Measurements from ENCODE around the gene FCF1.
A peak's percentile ranks its signal among the peaks of the same experiment; 100 is the strongest.

The FCF1 gene

DNA sequence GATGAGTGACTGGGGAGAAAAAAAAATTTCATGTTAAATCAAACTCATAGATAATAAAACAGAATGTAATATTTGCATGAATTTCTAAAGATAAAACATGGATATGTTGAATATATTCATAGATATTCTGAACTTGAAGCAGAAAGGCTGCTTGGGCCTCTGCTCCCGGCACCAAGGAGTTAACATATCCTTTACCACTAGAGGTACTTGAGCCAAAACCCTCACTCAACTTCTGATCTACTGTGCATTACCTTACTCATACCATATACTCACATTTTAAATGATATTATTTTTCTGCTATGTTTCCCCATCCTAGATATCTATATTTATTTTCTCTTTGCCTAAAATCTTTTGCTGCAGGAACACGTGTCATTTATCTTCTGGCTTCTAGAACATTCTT, 15.0 kb upstream of the FCF1 start:
- H3K27ac ChIP-seq (ENCODE audit: extremely low read depth, low read depth, low read length), result no peak overlapping the region

DNA sequence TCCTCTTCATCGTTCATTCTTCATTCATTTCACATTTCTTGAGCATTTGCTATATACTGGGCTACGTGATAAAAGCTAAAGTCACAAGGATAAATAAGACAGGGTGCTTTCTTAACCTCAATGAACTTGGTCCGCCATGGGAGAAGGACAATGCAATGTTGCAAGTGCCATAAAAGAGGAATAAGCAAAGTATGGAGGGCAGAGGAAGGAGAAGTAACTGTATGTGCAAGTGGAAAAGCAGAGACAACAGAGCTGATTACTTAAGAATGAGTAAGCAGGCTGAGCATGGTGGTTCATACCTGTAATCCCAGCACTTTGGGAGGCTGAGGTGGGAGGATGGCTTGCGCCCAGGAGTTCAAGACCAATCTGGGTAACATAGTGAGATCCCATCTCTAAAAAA, 14.5 kb upstream of the FCF1 start:
- ChIA-PET CTCF (no interaction called here), POLR2A (interaction anchor here (0.6 kb wide), 1 partner anchor 50 kb away, joined by 4 read pairs; no protein-coding TSS in a partner anchor)
- Histone ChIP-seq H3K27ac (ENCODE audit: extremely low read depth, low read depth, low read length) (no peak overlapping the region), H3K36me3 (ENCODE audit: control insufficient read depth in 2 of 2, insufficient read depth in 1 of 2, low read length in 2 of 2) (peaks cover 0 to 6% of the 10 kb centered on the region in 2 experiments; a peak in 2 of 3 replicates), H3K4me1 (ENCODE audit: control insufficient read depth, insufficient read depth, low read length) (no peaks in the 10 kb centered on the region), H3K9me3 (ENCODE audit: control insufficient read depth, insufficient read depth, low read depth, low read length) (no peaks in the 10 kb centered on the region), H3K4me3 (ENCODE audit: low read depth, low read length) (no peak overlapping the region)
- TF ChIP-seq OSR2 (tag by site-specific recombination; IDR thresholded peaks at IDR 0.05) (no peak), ZNF747 (tag by site-specific recombination; IDR thresholded peaks at IDR 0.05) (no peak), ZNF660 (tag by site-specific recombination; IDR thresholded peaks at IDR 0.05) (no peak), ZNF214 (tag by site-specific recombination; IDR thresholded peaks at IDR 0.05; ENCODE audit: borderline replicate concordance) (no peak), ZNF621 (tag by site-specific recombination; IDR thresholded peaks at IDR 0.05) (no peak), ZNF114 (tag by site-specific recombination; IDR thresholded peaks at IDR 0.05) (no peak), MYNN (tag by site-specific recombination; IDR thresholded peaks at IDR 0.05; ENCODE audit: borderline replicate concordance) (no peak), ZNF132 (tag by site-specific recombination; IDR thresholded peaks at IDR 0.05; ENCODE audit: borderline replicate concordance) (no peak), ZNF239 (tag by site-specific recombination; IDR thresholded peaks at IDR 0.05) (no peak), ZNF391 (tag by site-specific recombination; IDR thresholded peaks at IDR 0.05; ENCODE audit: borderline replicate concordance, low read depth) (no peak), SP2 (tag by site-specific recombination; IDR thresholded peaks at IDR 0.05) (no peak), ZNF138 (tag by site-specific recombination; IDR thresholded peaks at IDR 0.05; ENCODE audit: borderline replicate concordance) (no peak), ZSCAN23 (tag by site-specific recombination; IDR thresholded peaks at IDR 0.05) (no peak), ZNF274 (IDR thresholded peaks at IDR 0.05; ENCODE audit: low read length) (no peak), ZNF274 (tag by site-specific recombination; IDR thresholded peaks at IDR 0.05; ENCODE audit: borderline replicate concordance) (no peak)
- TF ChIP-seq, protein P1, sequence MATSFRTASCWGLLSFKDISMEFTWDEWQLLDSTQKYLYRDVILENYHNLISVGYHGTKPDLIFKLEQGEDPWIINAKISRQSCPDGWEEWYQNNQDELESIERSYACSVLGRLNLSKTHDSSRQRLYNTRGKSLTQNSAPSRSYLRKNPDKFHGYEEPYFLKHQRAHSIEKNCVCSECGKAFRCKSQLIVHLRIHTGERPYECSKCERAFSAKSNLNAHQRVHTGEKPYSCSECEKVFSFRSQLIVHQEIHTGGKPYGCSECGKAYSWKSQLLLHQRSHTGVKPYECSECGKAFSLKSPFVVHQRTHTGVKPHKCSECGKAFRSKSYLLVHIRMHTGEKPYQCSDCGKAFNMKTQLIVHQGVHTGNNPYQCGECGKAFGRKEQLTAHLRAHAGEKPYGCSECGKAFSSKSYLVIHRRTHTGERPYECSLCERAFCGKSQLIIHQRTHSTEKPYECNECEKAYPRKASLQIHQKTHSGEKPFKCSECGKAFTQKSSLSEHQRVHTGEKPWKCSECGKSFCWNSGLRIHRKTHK (tag by site-specific recombination; IDR thresholded peaks at IDR 0.05), result no peak
- TF ChIP-seq, protein P2, sequence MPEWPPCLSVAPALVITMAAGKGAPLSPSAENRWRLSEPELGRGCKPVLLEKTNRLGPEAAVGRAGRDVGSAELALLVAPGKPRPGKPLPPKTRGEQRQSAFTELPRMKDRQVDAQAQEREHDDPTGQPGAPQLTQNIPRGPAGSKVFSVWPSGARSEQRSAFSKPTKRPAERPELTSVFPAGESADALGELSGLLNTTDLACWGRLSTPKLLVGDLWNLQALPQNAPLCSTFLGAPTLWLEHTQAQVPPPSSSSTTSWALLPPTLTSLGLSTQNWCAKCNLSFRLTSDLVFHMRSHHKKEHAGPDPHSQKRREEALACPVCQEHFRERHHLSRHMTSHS (tag by site-specific recombination; IDR thresholded peaks at IDR 0.05), result no peak
- TF ChIP-seq, protein P3, sequence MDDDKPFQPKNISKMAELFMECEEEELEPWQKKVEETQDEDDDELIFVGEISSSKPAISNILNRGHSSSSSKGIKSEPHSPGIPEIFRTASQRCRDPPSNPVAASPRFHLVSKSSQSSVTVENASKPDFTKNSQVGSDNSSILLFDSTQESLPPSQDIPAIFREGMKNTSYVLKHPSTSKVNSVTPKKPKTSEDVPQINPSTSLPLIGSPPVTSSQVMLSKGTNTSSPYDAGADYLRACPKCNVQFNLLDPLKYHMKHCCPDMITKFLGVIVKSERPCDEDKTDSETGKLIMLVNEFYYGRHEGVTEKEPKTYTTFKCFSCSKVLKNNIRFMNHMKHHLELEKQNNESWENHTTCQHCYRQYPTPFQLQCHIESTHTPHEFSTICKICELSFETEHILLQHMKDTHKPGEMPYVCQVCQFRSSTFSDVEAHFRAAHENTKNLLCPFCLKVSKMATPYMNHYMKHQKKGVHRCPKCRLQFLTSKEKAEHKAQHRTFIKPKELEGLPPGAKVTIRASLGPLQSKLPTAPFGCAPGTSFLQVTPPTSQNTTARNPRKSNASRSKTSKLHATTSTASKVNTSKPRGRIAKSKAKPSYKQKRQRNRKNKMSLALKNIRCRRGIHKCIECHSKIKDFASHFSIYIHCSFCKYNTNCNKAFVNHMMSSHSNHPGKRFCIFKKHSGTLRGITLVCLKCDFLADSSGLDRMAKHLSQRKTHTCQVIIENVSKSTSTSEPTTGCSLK (tag by site-specific recombination; IDR thresholded peaks at IDR 0.05), result no peak

More for the DNA sequence above, 15.0 kb upstream of the FCF1 start:
- Histone ChIP-seq H3K36me3 (ENCODE audit: control insufficient read depth in 2 of 2, insufficient read depth in 1 of 2, low read length in 2 of 2) (peaks cover 0 to 6% of the 10 kb centered on the region in 2 experiments; a peak in 2 of 3 replicates), H3K4me3 (ENCODE audit: low read depth, low read length) (no peak overlapping the region), H3K4me1 (ENCODE audit: control insufficient read depth, insufficient read depth, low read length) (no peaks in the 10 kb centered on the region), H3K9me3 (ENCODE audit: control insufficient read depth, insufficient read depth, low read depth, low read length) (no peaks in the 10 kb centered on the region)
- no peak for TF ChIP-seq ZNF138 (tag by site-specific recombination; IDR thresholded peaks at IDR 0.05; ENCODE audit: borderline replicate concordance)
- POLR2A ChIA-PET, result interaction anchor here (0.6 kb wide), 1 partner anchor 50 kb away, joined by 4 read pairs; no protein-coding TSS in a partner anchor
- CTCF ChIA-PET, result no interaction called here

DNA sequence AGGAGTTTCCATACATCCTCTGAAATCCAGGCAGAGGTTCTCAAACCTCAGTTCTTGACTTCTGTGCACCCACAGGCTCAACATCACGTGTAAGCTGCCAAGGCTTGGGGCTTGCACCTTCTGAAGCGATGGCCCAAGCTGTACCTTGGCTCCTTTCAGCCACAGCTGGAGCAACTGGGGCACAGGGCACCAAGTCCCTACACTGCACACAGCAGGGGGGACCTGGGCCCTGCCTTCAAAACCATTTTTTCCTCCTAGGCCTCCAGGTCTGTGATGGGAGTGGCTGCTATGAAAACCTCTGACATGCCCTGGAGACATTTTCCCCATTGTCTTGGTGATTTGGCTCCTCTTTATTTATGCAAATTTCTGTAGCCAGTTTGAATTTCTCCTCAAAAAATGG, 10.7 kb upstream of the FCF1 start:
- TF ChIP-seq WT1 (tag by site-specific recombination; IDR thresholded peaks at IDR 0.05), result no peak
- no peak for TF ChIP-seq ZFP69B (tag by site-specific recombination; IDR thresholded peaks at IDR 0.05)
- TF ChIP-seq SETDB1 (IDR thresholded peaks at IDR 0.05; ENCODE audit: insufficient read length, low read length), result peak; percentile 69
- TF ChIP-seq ZNF555 (tag by site-specific recombination; conservative IDR thresholded peaks at IDR 0.05), result no peak
- no peak for TF ChIP-seq ZNF510 (tag by site-specific recombination; IDR thresholded peaks at IDR 0.05; ENCODE audit: insufficient replicate concordance)
- TF ChIP-seq ZNF585B (tag by site-specific recombination; IDR thresholded peaks at IDR 0.05), result peak; percentile 99
- no peak for TF ChIP-seq KLF9 (tag by site-specific recombination; IDR thresholded peaks at IDR 0.05; ENCODE audit: low read depth)

More for the DNA sequence above, 10.7 kb upstream of the FCF1 start:
- Histone ChIP-seq H3K4me1 (ENCODE audit: control insufficient read depth, insufficient read depth, low read length) (0 out of 2 replicates have a peak, but pooled peaks cover 2% of the 10 kb centered on the region), H3K4me3 (ENCODE audit: low read depth, low read length) (no peak overlapping the region), H3K36me3 (ENCODE audit: control insufficient read depth in 2 of 2, insufficient read depth in 1 of 2, low read length in 2 of 2) (peaks cover 0 to 6% of the 10 kb centered on the region in 2 experiments; a peak in 1 of 3 replicates), H3K9me3 (ENCODE audit: control insufficient read depth, insufficient read depth, low read depth, low read length) (no peaks in the 10 kb centered on the region), H3K27ac (ENCODE audit: extremely low read depth, low read depth, low read length) (no peak overlapping the region)
- ChIA-PET POLR2A (no interaction called here), CTCF (no interaction called here)
